Trophoblast cell (in vitro differentiated cells and primary cell): ENCODE data around the gene FHIT.

Experiments
- DNase-seq, 2 donors: peaks; one replicate each; pipeline ENCODE4 v3.0.0-alpha.2; 2016
- H2AFZ ChIP-seq: 2 replicates; pipeline ENCODE4 v1.6.1; 2013; ENCODE audit warnings: low read length, moderate library complexity, mild to moderate bottlenecking; ENCODE audit not compliant: insufficient read depth, poor library complexity
- H2AK5ac ChIP-seq: 2 replicates; pipeline ENCODE4 v1.6.1; 2013; ENCODE audit warnings: mild to moderate bottlenecking, low read length
- H2BK120ac ChIP-seq: 2 replicates; pipeline ENCODE4 v1.6.1; 2013; ENCODE audit warnings: low read length, mild to moderate bottlenecking, moderate library complexity; ENCODE audit not compliant: insufficient read depth, poor library complexity
- H2BK12ac ChIP-seq: 2 replicates; pipeline ENCODE4 v1.6.1; 2013; ENCODE audit warnings: mild to moderate bottlenecking, low read length, moderate library complexity
- H2BK5ac ChIP-seq: 2 replicates; pipeline ENCODE4 v1.6.1; 2013; ENCODE audit warnings: low read length, low read depth, moderate library complexity, mild to moderate bottlenecking; ENCODE audit not compliant: poor library complexity
- H3K14ac ChIP-seq: 2 replicates; pipeline ENCODE4 v1.6.1; 2013; ENCODE audit warnings: mild to moderate bottlenecking, low read length
- H3K18ac ChIP-seq: 2 replicates; pipeline ENCODE4 v1.6.1; 2013; ENCODE audit warnings: mild to moderate bottlenecking, low read length
- H3K23ac ChIP-seq: 2 replicates; pipeline ENCODE4 v1.6.1; 2013; ENCODE audit warnings: low read length
- H3K27ac ChIP-seq: 2 replicates; pipeline ENCODE4 v1.5.1; 2013; ENCODE audit warnings: low read depth, mild to moderate bottlenecking, inconsistent platforms, low read length, moderate library complexity
- H3K27me3 ChIP-seq: 2 replicates; pipeline ENCODE4 v1.6.1; 2013; ENCODE audit warnings: inconsistent platforms, mild to moderate bottlenecking, low read length, moderate library complexity; ENCODE audit not compliant: insufficient read depth
- H3K36me3 ChIP-seq, 2 experiments: 1 replicate in 1 of 2; 2 replicates in 1 of 2; pipeline ENCODE4 v1.6.1; 2013; ENCODE audit warnings: low read length in 2 of 2, mild to moderate bottlenecking in 2 of 2, moderate library complexity in 1 of 2; ENCODE audit not compliant: insufficient read depth in 2 of 2, control insufficient read depth in 1 of 2
- H3K4ac ChIP-seq: 2 replicates; pipeline ENCODE4 v1.6.1; 2013; ENCODE audit warnings: low read depth, mild to moderate bottlenecking, low read length, moderate library complexity
- H3K4me1 ChIP-seq, 2 experiments: 1 replicate in 1 of 2; 2 replicates in 1 of 2; pipeline ENCODE4 v1.6.1; 2013; ENCODE audit warnings: low read length in 2 of 2, mild to moderate bottlenecking in 2 of 2, moderate library complexity in 1 of 2; ENCODE audit not compliant: insufficient read depth in 2 of 2, control insufficient read depth in 1 of 2
- H3K4me2 ChIP-seq: 2 replicates; pipeline ENCODE4 v1.6.1; 2013; ENCODE audit warnings: inconsistent platforms, mild to moderate bottlenecking, low read length, moderate library complexity
- H3K4me3 ChIP-seq: 2 replicates; pipeline ENCODE4 v1.5.1; 2013; ENCODE audit warnings: mild to moderate bottlenecking, low read depth, low read length, inconsistent platforms
- H3K79me1 ChIP-seq: one replicate; pipeline ENCODE4 v1.6.1; 2013; ENCODE audit warnings: low read length
- H3K79me2 ChIP-seq: 2 replicates; pipeline ENCODE4 v1.6.1; 2013; ENCODE audit warnings: low read length, mild to moderate bottlenecking; ENCODE audit not compliant: control insufficient read depth, insufficient read depth, poor library complexity
- H3K9ac ChIP-seq: 2 replicates; pipeline ENCODE4 v1.6.1; 2013; ENCODE audit warnings: mild to moderate bottlenecking, low read length
- H3K9me3 ChIP-seq: 2 replicates; pipeline ENCODE4 v1.6.1; 2013; ENCODE audit warnings: low read depth, mild to moderate bottlenecking, control low read depth, inconsistent platforms, low read length; ENCODE audit not compliant: insufficient read depth
- H4K12ac ChIP-seq: 2 replicates; pipeline ENCODE4 v1.6.1; 2013; ENCODE audit warnings: low read depth, mild to moderate bottlenecking, low read length, moderate library complexity
- H4K8ac ChIP-seq: 2 replicates; pipeline ENCODE4 v1.6.1; 2013; ENCODE audit warnings: low read depth, mild to moderate bottlenecking, low read length, moderate library complexity
- H4K91ac ChIP-seq: one replicate; pipeline ENCODE4 v1.6.1; 2013; ENCODE audit warnings: low read depth, mild to moderate bottlenecking, low read length, moderate library complexity
- WGBS: extraction: QIAGEN DNeasy Blood & Tissue Kit; methylation state at CpG from one replicate; pipeline ENCODE4 v1.1.7; 2013; ENCODE audit warnings: missing lambda C conversion rate; ENCODE audit not compliant: insufficient read length, insufficient coverage; ENCODE audit errors: extremely low coverage; 5-methylcytosine and 5-hydroxymethylcytosine counted together

FHIT gene

GRCh38 chr3:60931452-60931851, 319.8 kb downstream of the FHIT start:
- H3K14ac ChIP-seq: no peak overlapping the region
- no peak overlapping the region for H2BK120ac ChIP-seq
- no peaks in the 10 kb centered on the region for H3K79me1 ChIP-seq
- no peak for DNase-seq
- H3K9ac ChIP-seq: no peak overlapping the region
- no peak overlapping the region for H3K4ac ChIP-seq
- H4K12ac ChIP-seq: no peak overlapping the region
- no peak overlapping the region for H3K18ac ChIP-seq
- H4K91ac ChIP-seq: no peak overlapping the region
- no peak overlapping the region for H2AFZ ChIP-seq
- H3K4me3 ChIP-seq: no peak overlapping the region
- no peak overlapping the region for H3K27ac ChIP-seq
- no peaks in the 10 kb centered on the region for H3K9me3 ChIP-seq
- no peaks in the 10 kb centered on the region for H3K79me2 ChIP-seq
- no peaks in the 10 kb centered on the region for H3K36me3 ChIP-seq
- WGBS: no CpG with 5 or more reads among the region's 7 CpGs
- H2BK12ac ChIP-seq: no peak overlapping the region
- H4K8ac ChIP-seq: no peak overlapping the region
- no peak overlapping the region for H2BK5ac ChIP-seq
- H3K4me2 ChIP-seq: no peak overlapping the region
- no peaks in the 10 kb centered on the region for H3K4me1 ChIP-seq
- H3K27me3 ChIP-seq: no peaks in the 10 kb centered on the region
- no peak overlapping the region for H2AK5ac ChIP-seq
- H3K23ac ChIP-seq: no peak overlapping the region

- H2BK5ac ChIP-seq: no peak overlapping the region
- no peak overlapping the region for H3K27ac ChIP-seq
- H3K4me2 ChIP-seq: no peak overlapping the region
- H4K91ac ChIP-seq: no peak overlapping the region
- no peaks in the 10 kb centered on the region for H3K79me2 ChIP-seq
- H3K4me1 ChIP-seq: no peaks in the 10 kb centered on the region
- no peak overlapping the region for H2AK5ac ChIP-seq
- H4K12ac ChIP-seq: no peak overlapping the region
- H3K27me3 ChIP-seq: no peaks in the 10 kb centered on the region
- H2BK12ac ChIP-seq: no peak overlapping the region
- H3K9me3 ChIP-seq: no peaks in the 10 kb centered on the region
- H3K18ac ChIP-seq: no peak overlapping the region
- H3K14ac ChIP-seq: no peak overlapping the region
- H3K4me3 ChIP-seq: no peak overlapping the region
- H3K9ac ChIP-seq: no peak overlapping the region
- H4K8ac ChIP-seq: no peak overlapping the region
- no peaks in the 10 kb centered on the region for H3K79me1 ChIP-seq
- no peak overlapping the region for H3K23ac ChIP-seq
- H2AFZ ChIP-seq: no peak overlapping the region
- no peaks in the 10 kb centered on the region for H3K36me3 ChIP-seq
- DNase-seq: no peak
- H2BK120ac ChIP-seq: no peak overlapping the region
- no peak overlapping the region for H3K4ac ChIP-seq
- no CpG with 5 or more reads among the region's 4 CpGs for WGBS
Measured at GRCh38 chr3:60920519-60920918, 330.7 kb downstream of the FHIT start.

- no peak overlapping the region for H3K23ac ChIP-seq
- no peak overlapping the region for H2BK5ac ChIP-seq
- H3K4me2 ChIP-seq: no peak overlapping the region
- WGBS: no CpG with 5 or more reads among the region's 2 CpGs
- no peak overlapping the region for H3K4ac ChIP-seq
- H2BK12ac ChIP-seq: no peak overlapping the region
- no peak overlapping the region for H3K18ac ChIP-seq
- H3K4me1 ChIP-seq: no peaks in the 10 kb centered on the region
- H3K36me3 ChIP-seq: no peaks in the 10 kb centered on the region
- DNase-seq: no peak
- no peak overlapping the region for H4K8ac ChIP-seq
- no peak overlapping the region for H4K91ac ChIP-seq
- H3K27ac ChIP-seq: no peak overlapping the region
- no peaks in the 10 kb centered on the region for H3K79me1 ChIP-seq
- no peak overlapping the region for H2AFZ ChIP-seq
- H2AK5ac ChIP-seq: no peak overlapping the region
- no peak overlapping the region for H2BK120ac ChIP-seq
- H3K4me3 ChIP-seq: no peak overlapping the region
- no peak overlapping the region for H3K9ac ChIP-seq
- H3K27me3 ChIP-seq: no peaks in the 10 kb centered on the region
- no peak overlapping the region for H4K12ac ChIP-seq
- no peaks in the 10 kb centered on the region for H3K9me3 ChIP-seq
- H3K79me2 ChIP-seq: no peaks in the 10 kb centered on the region
- H3K14ac ChIP-seq: no peak overlapping the region
Measured at GRCh38 chr3:60919296-60919695, 332.0 kb downstream of the FHIT start.

- no CpG with 5 or more reads among the region's 1 CpG for WGBS
- Histone ChIP-seq H3K79me2 (no peaks in the 10 kb centered on the region), H3K18ac (no peak overlapping the region), H4K8ac (no peak overlapping the region), H2BK120ac (no peak overlapping the region), H3K36me3 (no peaks in the 10 kb centered on the region), H2AFZ (no peak overlapping the region), H3K9me3 (no peaks in the 10 kb centered on the region), H2BK12ac (no peak overlapping the region), H4K12ac (no peak overlapping the region), H2BK5ac (no peak overlapping the region), H3K4me2 (no peak overlapping the region), H3K27ac (no peak overlapping the region), H3K27me3 (no peaks in the 10 kb centered on the region), H3K4me3 (no peak overlapping the region), H3K14ac (no peak overlapping the region), H2AK5ac (no peak overlapping the region), H3K4ac (no peak overlapping the region), H4K91ac (no peak overlapping the region), H3K9ac (no peak overlapping the region), H3K4me1 (no peaks in the 10 kb centered on the region), H3K23ac (no peak overlapping the region), H3K79me1 (no peaks in the 10 kb centered on the region)
- no peak for DNase-seq
Measured at GRCh38 chr3:60917141-60917540, 334.1 kb downstream of the FHIT start.
